SK-N-SH (cell line): ENCODE results near the gene KLHL7. TPM values are rescaled to one million over a fixed set of nuclear protein-coding genes. Genes with fewer than 3 reads are reported as not detected.

ENCODE experiments used
- CTCF ChIA-PET: fragments of 300-600, 350-600 bp; formaldehyde crosslinking; extraction: SDS; loops from one replicate; lab custom pipeline; 2021; lab: Yijun Ruan, JAX
- POLR2A ChIA-PET: fragments of 350-600 bp; sonication (Branson Sonifier 250); formaldehyde crosslinking; extraction: SDS; loops from one replicate; lab custom pipeline; 2020; ENCODE audit warnings: antibody characterized with exemption, inconsistent platforms; lab: Yijun Ruan, JAX
- DNase-seq: peaks from one replicate; pipeline ENCODE4 v3.0.0; 2012
- H2AFZ ChIP-seq: fragments of 200-600 bp; sonication (generic); 2 replicates; pipeline ENCODE4 v1.8.1; 2016; ENCODE audit warnings: antibody characterized with exemption, mild to moderate bottlenecking, low read depth
- H3F3A ChIP-seq: fragments of 200-600 bp; sonication (generic); replicated peaks from 2 replicates; pipeline ENCODE3; 2016; ENCODE audit warnings: antibody characterized with exemption, mild to moderate bottlenecking; ENCODE audit not compliant: insufficient read depth
- H3K27ac ChIP-seq, 2 experiments: fragments of 200-500 bp in 1 of 2; fragments of 200-600 bp in 1 of 2; sonication (Bioruptor generic) in 1 of 2; sonication (generic), shearing (Covaris generic) in 1 of 2; 2 replicates each; pipeline versions ENCODE4 v1.5.1 to v1.6.1; 2014 to 2016; ENCODE audit warnings: low read depth in 2 of 2, inconsistent platforms in 1 of 2, low read length in 1 of 2, mild to moderate bottlenecking in 1 of 2, mixed read lengths in 1 of 2
- H3K27me3 ChIP-seq: fragments of 200-600 bp; sonication (generic), shearing (Covaris generic); 2 replicates; pipeline ENCODE4 v1.6.1; 2016; ENCODE audit warnings: mixed run types; ENCODE audit not compliant: insufficient read depth
- H3K36me3 ChIP-seq, 2 experiments: fragments of 200-500 bp in 1 of 2; fragments of 200-600 bp in 1 of 2; sonication (Bioruptor generic) in 1 of 2; sonication (generic) in 1 of 2; replicated peaks in 1 of 2; 2 replicates each; pipeline versions ENCODE3 to v1.5.1; 2014 to 2016; ENCODE audit warnings: low read length in 1 of 2, mild to moderate bottlenecking in 1 of 2; ENCODE audit not compliant: insufficient read depth in 2 of 2, control insufficient read depth in 1 of 2
- H3K4me1 ChIP-seq, 2 experiments: fragments of 200-500 bp in 1 of 2; fragments of 200-600 bp in 1 of 2; sonication (Bioruptor generic) in 1 of 2; sonication (generic), shearing (Covaris generic) in 1 of 2; 2 replicates each; pipeline versions ENCODE4 v1.5.1 to v1.6.1; 2014 to 2016; ENCODE audit warnings: low read depth in 1 of 2, low read length in 1 of 2, mixed run types in 1 of 2; ENCODE audit not compliant: insufficient read depth in 2 of 2, control insufficient read depth in 1 of 2
- H3K4me2 ChIP-seq: fragments of 200-600 bp; sonication (generic), shearing (Covaris generic); 2 replicates; pipeline ENCODE4 v1.6.1; 2017; ENCODE audit warnings: mixed run types
- H3K4me3 ChIP-seq, 2 experiments: fragments of 200-500 bp in 1 of 2; fragments of 200-600 bp in 1 of 2; sonication (Bioruptor generic) in 1 of 2; sonication (generic), shearing (Covaris generic) in 1 of 2; 2 replicates each; pipeline versions ENCODE4 v1.5.1 to v1.8.1; 2014 to 2016; ENCODE audit warnings: low read depth in 2 of 2, inconsistent platforms in 1 of 2, low read length in 1 of 2, mild to moderate bottlenecking in 1 of 2, mixed read lengths in 1 of 2, moderate library complexity in 1 of 2
- H3K79me2 ChIP-seq: fragments of 200-600 bp; sonication (generic); 2 replicates; pipeline ENCODE4 v1.8.1; 2017; ENCODE audit warnings: mild to moderate bottlenecking; ENCODE audit not compliant: insufficient read depth
- H3K9ac ChIP-seq: fragments of 200-600 bp; sonication (generic); 2 replicates; pipeline ENCODE4 v1.6.1; 2017; ENCODE audit warnings: mixed run types
- H3K9me2 ChIP-seq: fragments of 200-600 bp; sonication (generic); 2 replicates; pipeline ENCODE4 v1.6.1; 2017; ENCODE audit warnings: mixed run types
- H3K9me3 ChIP-seq: fragments of 200-600 bp; sonication (generic); 2 replicates; pipeline ENCODE4 v1.6.1; 2017; ENCODE audit warnings: mixed run types, mild to moderate bottlenecking, moderate library complexity
- H4K20me1 ChIP-seq: fragments of 200-600 bp; sonication (generic); 2 replicates; pipeline ENCODE4 v1.6.1; 2017; ENCODE audit warnings: mild to moderate bottlenecking, mixed run types; ENCODE audit not compliant: insufficient read depth
- EZH2phosphoT487 ChIP-seq: fragments of 200-600 bp; sonication (generic); IDR thresholded peaks from 2 replicates; pipeline ENCODE4 v1.6.1; 2017; ENCODE audit warnings: low read depth, mixed run types, mild to moderate bottlenecking, antibody characterized with exemption, moderate library complexity, borderline replicate concordance
- FOXJ3 ChIP-seq: sonication (generic); formaldehyde crosslinking; IDR thresholded peaks from 2 replicates; pipeline ENCODE4 v1.5.1; 2020; ENCODE audit warnings: mild to moderate bottlenecking, missing genetic modification reagents
- FOXM1 ChIP-seq: IDR thresholded peaks from 2 replicates; pipeline ENCODE4 v1.4.0; 2012; ENCODE audit warnings: low read depth, mild to moderate bottlenecking
- GABPA ChIP-seq: IDR thresholded peaks from 2 replicates; pipeline ENCODE4 v1.4.0; 2012; ENCODE audit warnings: low read depth, mild to moderate bottlenecking
- GATA2 ChIP-seq: sonication (generic); formaldehyde crosslinking; IDR thresholded peaks from 2 replicates; pipeline ENCODE4 v1.5.0; 2020; ENCODE audit warnings: mild to moderate bottlenecking, missing genetic modification reagents
- JUND ChIP-seq: IDR thresholded peaks from 2 replicates; pipeline ENCODE4 v1.4.0; 2012
- MXI1 ChIP-seq: IDR thresholded peaks from 2 replicates; pipeline ENCODE4 v1.6.1; 2012; ENCODE audit warnings: mild to moderate bottlenecking, low read depth, low read length, improper control_type of control experiment
- POLR2AphosphoS5 ChIP-seq: IDR thresholded peaks from 2 replicates; pipeline ENCODE4 v1.6.1; 2012; ENCODE audit warnings: low read depth, low read length
- RCOR1 ChIP-seq: fragments of 150-350 bp; IDR thresholded peaks from 2 replicates; pipeline ENCODE4 v1.6.1; 2017; ENCODE audit warnings: antibody characterized with exemption, low read length
- REST ChIP-seq: IDR thresholded peaks from 2 replicates; pipeline ENCODE4 v1.6.1; 2012; ENCODE audit warnings: mild to moderate bottlenecking, low read depth, low read length, moderate library complexity
- RFX5 ChIP-seq: IDR thresholded peaks from 2 replicates; pipeline ENCODE4 v1.6.1; 2012; ENCODE audit warnings: mild to moderate bottlenecking, improper control_type of control experiment, low read length
- SIN3A ChIP-seq: IDR thresholded peaks from 2 replicates; pipeline ENCODE4 v1.6.1; 2012; ENCODE audit warnings: low read depth, mild to moderate bottlenecking, low read length, moderate library complexity, borderline replicate concordance
- TCF12 ChIP-seq: IDR thresholded peaks from 2 replicates; pipeline ENCODE4 v1.4.0; 2012
- USF2 ChIP-seq: fragments of 150-350 bp; IDR thresholded peaks from 2 replicates; pipeline ENCODE4 v1.6.1; 2017; ENCODE audit warnings: antibody characterized with exemption, low read length, low read depth, borderline replicate concordance
- WGBS: methylation state at CpG from one replicate; pipeline ENCODE4 v1.1.6; 2017; ENCODE audit warnings: low lambda C conversion rate; 5-methylcytosine and 5-hydroxymethylcytosine counted together
- polyA plus RNA-seq, 3 experiments: library from polyadenylated mRNA; depleted of rRNA; stranded (reverse); fragments of >200 nt; gene quantifications; 2 replicates each; pipeline ENCODE4 v1.2.3, GENCODE V29; 2012
- TF ChIP-seq, protein P1 (sequence below): fragments of 150-350 bp; IDR thresholded peaks from 2 replicates; pipeline ENCODE4 v1.6.1; 2016; ENCODE audit warnings: mild to moderate bottlenecking, low read depth, low read length
- TF ChIP-seq, protein P2 (sequence below): fragments of 200-600 bp; sonication (generic); IDR thresholded peaks from 2 replicates; pipeline ENCODE4 v1.6.1; 2017; ENCODE audit warnings: antibody characterized with exemption, mild to moderate bottlenecking, moderate library complexity
- TF ChIP-seq, protein P3 (sequence below): IDR thresholded peaks from 2 replicates; pipeline ENCODE4 v1.4.0; 2012; ENCODE audit warnings: low read depth

The KLHL7 gene
- polyA plus RNA-seq, 1 of the 3 experiments (the other 2 are of a cell fraction), result 30.8 TPM

- no peak for TF ChIP-seq TCF12
- TF ChIP-seq GABPA, result no peak
- TF ChIP-seq RCOR1, result no peak
- no peak for TF ChIP-seq EZH2phosphoT487
- no peak for TF ChIP-seq MXI1
- no peak for TF ChIP-seq REST
- no peak for TF ChIP-seq GATA2
- TF ChIP-seq, protein P1, sequence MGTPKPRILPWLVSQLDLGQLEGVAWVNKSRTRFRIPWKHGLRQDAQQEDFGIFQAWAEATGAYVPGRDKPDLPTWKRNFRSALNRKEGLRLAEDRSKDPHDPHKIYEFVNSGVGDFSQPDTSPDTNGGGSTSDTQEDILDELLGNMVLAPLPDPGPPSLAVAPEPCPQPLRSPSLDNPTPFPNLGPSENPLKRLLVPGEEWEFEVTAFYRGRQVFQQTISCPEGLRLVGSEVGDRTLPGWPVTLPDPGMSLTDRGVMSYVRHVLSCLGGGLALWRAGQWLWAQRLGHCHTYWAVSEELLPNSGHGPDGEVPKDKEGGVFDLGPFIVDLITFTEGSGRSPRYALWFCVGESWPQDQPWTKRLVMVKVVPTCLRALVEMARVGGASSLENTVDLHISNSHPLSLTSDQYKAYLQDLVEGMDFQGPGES, result no peak
- TF ChIP-seq, protein P2, sequence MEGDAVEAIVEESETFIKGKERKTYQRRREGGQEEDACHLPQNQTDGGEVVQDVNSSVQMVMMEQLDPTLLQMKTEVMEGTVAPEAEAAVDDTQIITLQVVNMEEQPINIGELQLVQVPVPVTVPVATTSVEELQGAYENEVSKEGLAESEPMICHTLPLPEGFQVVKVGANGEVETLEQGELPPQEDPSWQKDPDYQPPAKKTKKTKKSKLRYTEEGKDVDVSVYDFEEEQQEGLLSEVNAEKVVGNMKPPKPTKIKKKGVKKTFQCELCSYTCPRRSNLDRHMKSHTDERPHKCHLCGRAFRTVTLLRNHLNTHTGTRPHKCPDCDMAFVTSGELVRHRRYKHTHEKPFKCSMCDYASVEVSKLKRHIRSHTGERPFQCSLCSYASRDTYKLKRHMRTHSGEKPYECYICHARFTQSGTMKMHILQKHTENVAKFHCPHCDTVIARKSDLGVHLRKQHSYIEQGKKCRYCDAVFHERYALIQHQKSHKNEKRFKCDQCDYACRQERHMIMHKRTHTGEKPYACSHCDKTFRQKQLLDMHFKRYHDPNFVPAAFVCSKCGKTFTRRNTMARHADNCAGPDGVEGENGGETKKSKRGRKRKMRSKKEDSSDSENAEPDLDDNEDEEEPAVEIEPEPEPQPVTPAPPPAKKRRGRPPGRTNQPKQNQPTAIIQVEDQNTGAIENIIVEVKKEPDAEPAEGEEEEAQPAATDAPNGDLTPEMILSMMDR, result no peak
- no peak for TF ChIP-seq FOXJ3 (CRISPR knock-in tag)
- TF ChIP-seq, protein P3, sequence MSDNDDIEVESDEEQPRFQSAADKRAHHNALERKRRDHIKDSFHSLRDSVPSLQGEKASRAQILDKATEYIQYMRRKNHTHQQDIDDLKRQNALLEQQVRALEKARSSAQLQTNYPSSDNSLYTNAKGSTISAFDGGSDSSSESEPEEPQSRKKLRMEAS, result no peak
- no peak for TF ChIP-seq FOXM1
- TF ChIP-seq JUND, result no peak
- TF ChIP-seq SIN3A, result no peak
- TF ChIP-seq USF2, result no peak
- no peak for TF ChIP-seq POLR2AphosphoS5
- TF ChIP-seq RFX5, result no peak
- no peak overlapping the region for H2AFZ ChIP-seq
- H3K9me3 ChIP-seq, result no peaks in the 10 kb centered on the region
- no peaks in the 10 kb centered on the region for H3K4me1 ChIP-seq
- H3K4me3 ChIP-seq, result no peak overlapping the region
- 87% methylated on average over 1 of the region's 1 CpG for whole genome bisulfite sequencing
- no peaks in the 10 kb centered on the region for H3F3A ChIP-seq
- DNase-seq, result no peak
- H4K20me1 ChIP-seq, result no peaks in the 10 kb centered on the region
- no peak overlapping the region for H3K27ac ChIP-seq
- no peak overlapping the region for H3K4me2 ChIP-seq
- ChIA-PET POLR2A (no interaction called here), CTCF (interaction anchor here (0.6 to 1.8 kb wide), 2 partner anchors 47 to 137 kb away, joined by 3 to 6 read pairs; no protein-coding TSS in a partner anchor)
- no peaks in the 10 kb centered on the region for H3K79me2 ChIP-seq
- no peaks in the 10 kb centered on the region for H3K27me3 ChIP-seq
- no peak overlapping the region for H3K9ac ChIP-seq
- H3K9me2 ChIP-seq, result no peaks in the 10 kb centered on the region
- H3K36me3 ChIP-seq, result peaks cover 2 to 4% of the 10 kb centered on the region in 2 experiments
Observed at GRCh38 chr7:23135755-23136154, 30.2 kb downstream of the KLHL7 start.
